ENCODE measurements around the gene EFCAB6.
A peak's percentile ranks its signal among the peaks of the same experiment; 100 is the strongest.

EFCAB6 gene

GRCh38 chr22:43541462-43542407 lies 270.4 kb downstream of the EFCAB6 start:
- peak overlapping the region; percentile 66 for H3K14ac ChIP-seq (ENCODE audit: low read length)
- H3K27ac ChIP-seq (replicated peaks; ENCODE audit: low read length), result no peak overlapping the region
- H3K79me1 ChIP-seq (ENCODE audit: low read depth, low read length), result no peaks in the 10 kb centered on the region
- no peaks in the 10 kb centered on the region for H3K36me3 ChIP-seq (replicated peaks in 1 of 2; ENCODE audit: control insufficient read depth in 2 of 2, insufficient read depth in 2 of 2, low read length in 2 of 2)
- H3K4me2 ChIP-seq (ENCODE audit: insufficient read depth, low read length, poor library complexity, severe bottlenecking), result no peak overlapping the region
- H3K4me3 ChIP-seq (ENCODE audit: low read length in 2 of 2), result peak overlapping the region in 1 of 2 donors; percentile 28
- no peak overlapping the region for H2AK5ac ChIP-seq (ENCODE audit: low read depth, low read length)
- no peak overlapping the region for H4K91ac ChIP-seq (ENCODE audit: low read depth, low read length, poor library complexity)
- no peak overlapping the region for H3K4ac ChIP-seq (ENCODE audit: low read length)
- no peak overlapping the region for H2BK15ac ChIP-seq (ENCODE audit: low read length)
- peaks cover 3 to 5% of the 10 kb centered on the region in 2 donors for H3K9me3 ChIP-seq (replicated peaks in 1 of 2; ENCODE audit: control insufficient read depth in 2 of 2, insufficient read depth in 1 of 2, low read depth in 1 of 2, low read length in 2 of 2)
- H3K4me1 ChIP-seq (ENCODE audit: control insufficient read depth in 2 of 2, insufficient read depth in 1 of 2, low read depth in 1 of 2, low read length in 2 of 2), result no peaks in the 10 kb centered on the region
- no peak overlapping the region for H3K18ac ChIP-seq (ENCODE audit: low read length)
- H2BK120ac ChIP-seq (ENCODE audit: low read depth, low read length), result no peak overlapping the region
- H2BK12ac ChIP-seq (ENCODE audit: low read length), result no peak overlapping the region
- H3K9ac ChIP-seq (ENCODE audit: low read depth, low read length, poor library complexity), result no peak overlapping the region
- no peaks in the 10 kb centered on the region for H3K27me3 ChIP-seq (ENCODE audit: control insufficient read depth in 3 of 3, insufficient read depth in 3 of 3, low read depth in 1 of 3, low read length in 3 of 3)
- peak overlapping the region; percentile 29 for H3K23ac ChIP-seq (ENCODE audit: low read depth, low read length, poor library complexity)
- H4K8ac ChIP-seq (ENCODE audit: low read depth, low read length), result no peak overlapping the region
- H2BK5ac ChIP-seq (ENCODE audit: low read length), result no peak overlapping the region
- no CpG with 5 or more reads among the region's 18 CpGs for WGBS, 2 donors (ENCODE audit: extremely low coverage in 2 of 2, insufficient read length in 2 of 2, insufficient replicate concordance in 1 of 2)
- DNase-seq (ENCODE audit: low spot score), result no peak
- H2AFZ ChIP-seq (ENCODE audit: low read length), result no peak overlapping the region

- no peak overlapping the region for H3K14ac ChIP-seq (ENCODE audit: low read length)
- H3K4me1 ChIP-seq (ENCODE audit: control insufficient read depth in 2 of 2, insufficient read depth in 1 of 2, low read depth in 1 of 2, low read length in 2 of 2), result no peaks in the 10 kb centered on the region
- no peaks in the 10 kb centered on the region for H3K79me1 ChIP-seq (ENCODE audit: low read depth, low read length)
- no peak overlapping the region for H2AK5ac ChIP-seq (ENCODE audit: low read depth, low read length)
- peaks cover 4 to 5% of the 10 kb centered on the region in 2 donors for H3K9me3 ChIP-seq (replicated peaks in 1 of 2; ENCODE audit: control insufficient read depth in 2 of 2, insufficient read depth in 1 of 2, low read depth in 1 of 2, low read length in 2 of 2)
- no peak overlapping the region for H2BK5ac ChIP-seq (ENCODE audit: low read length)
- no peak overlapping the region for H3K4me2 ChIP-seq (ENCODE audit: insufficient read depth, low read length, poor library complexity, severe bottlenecking)
- no peaks in the 10 kb centered on the region for H3K36me3 ChIP-seq (replicated peaks in 1 of 2; ENCODE audit: control insufficient read depth in 2 of 2, insufficient read depth in 2 of 2, low read length in 2 of 2)
- no peak overlapping the region for H3K27ac ChIP-seq (replicated peaks; ENCODE audit: low read length)
- no peak for DNase-seq (ENCODE audit: low spot score)
- H3K4me3 ChIP-seq (ENCODE audit: low read length in 2 of 2), result no peak overlapping the region
- H2AFZ ChIP-seq (ENCODE audit: low read length), result no peak overlapping the region
- no peak overlapping the region for H2BK15ac ChIP-seq (ENCODE audit: low read length)
- no peaks in the 10 kb centered on the region for H3K27me3 ChIP-seq (ENCODE audit: control insufficient read depth in 3 of 3, insufficient read depth in 3 of 3, low read depth in 1 of 3, low read length in 3 of 3)
- no CpG with 5 or more reads among the region's 6 CpGs for WGBS, 2 donors (ENCODE audit: extremely low coverage in 2 of 2, insufficient read length in 2 of 2, insufficient replicate concordance in 1 of 2)
- no peak overlapping the region for H2BK120ac ChIP-seq (ENCODE audit: low read depth, low read length)
- H3K4ac ChIP-seq (ENCODE audit: low read length), result no peak overlapping the region
- no peak overlapping the region for H4K8ac ChIP-seq (ENCODE audit: low read depth, low read length)
- H3K9ac ChIP-seq (ENCODE audit: low read depth, low read length, poor library complexity), result no peak overlapping the region
- no peak overlapping the region for H2BK12ac ChIP-seq (ENCODE audit: low read length)
- H3K18ac ChIP-seq (ENCODE audit: low read length), result no peak overlapping the region
- no peak overlapping the region for H4K91ac ChIP-seq (ENCODE audit: low read depth, low read length, poor library complexity)
- H3K23ac ChIP-seq (ENCODE audit: low read depth, low read length, poor library complexity), result no peak overlapping the region
Observed at GRCh38 chr22:43541022-43541421, 271.1 kb downstream of the EFCAB6 start.

- Histone ChIP-seq H3K27me3 (ENCODE audit: control insufficient read depth in 3 of 3, insufficient read depth in 3 of 3, low read depth in 1 of 3, low read length in 3 of 3) (no peaks in the 10 kb centered on the region), H3K9me3 (replicated peaks in 1 of 2; ENCODE audit: control insufficient read depth in 2 of 2, insufficient read depth in 1 of 2, low read depth in 1 of 2, low read length in 2 of 2) (peaks cover 4 to 5% of the 10 kb centered on the region in 2 donors), H3K36me3 (replicated peaks in 1 of 2; ENCODE audit: control insufficient read depth in 2 of 2, insufficient read depth in 2 of 2, low read length in 2 of 2) (no peaks in the 10 kb centered on the region), H2BK15ac (ENCODE audit: low read length) (no peak overlapping the region), H3K79me1 (ENCODE audit: low read depth, low read length) (no peaks in the 10 kb centered on the region), H2AK5ac (ENCODE audit: low read depth, low read length) (peak overlapping the region; percentile 88), H2BK120ac (ENCODE audit: low read depth, low read length) (no peak overlapping the region), H2BK12ac (ENCODE audit: low read length) (no peak overlapping the region), H3K23ac (ENCODE audit: low read depth, low read length, poor library complexity) (no peak overlapping the region), H4K8ac (ENCODE audit: low read depth, low read length) (no peak overlapping the region), H3K18ac (ENCODE audit: low read length) (no peak overlapping the region), H3K4ac (ENCODE audit: low read length) (no peak overlapping the region), H3K4me2 (ENCODE audit: insufficient read depth, low read length, poor library complexity, severe bottlenecking) (no peak overlapping the region), H3K27ac (replicated peaks; ENCODE audit: low read length) (no peak overlapping the region), H3K9ac (ENCODE audit: low read depth, low read length, poor library complexity) (no peak overlapping the region), H4K91ac (ENCODE audit: low read depth, low read length, poor library complexity) (no peak overlapping the region), H3K4me1 (ENCODE audit: control insufficient read depth in 2 of 2, insufficient read depth in 1 of 2, low read depth in 1 of 2, low read length in 2 of 2) (no peaks in the 10 kb centered on the region), H3K4me3 (ENCODE audit: low read length in 2 of 2) (no peak overlapping the region), H2AFZ (ENCODE audit: low read length) (no peak overlapping the region), H3K14ac (ENCODE audit: low read length) (no peak overlapping the region), H2BK5ac (ENCODE audit: low read length) (no peak overlapping the region)
- no peak for DNase-seq (ENCODE audit: low spot score)
- WGBS, 2 donors (ENCODE audit: extremely low coverage in 2 of 2, insufficient read length in 2 of 2, insufficient replicate concordance in 1 of 2), result no CpG with 5 or more reads among the region's 4 CpGs
Observed at GRCh38 chr22:43540529-43540923, 271.6 kb downstream of the EFCAB6 start.

Data from neuronal stem cell (in vitro differentiated cells).